Ramos (cell line): ENCODE results near the gene RFTN1.

ENCODE experiments used
- in situ Hi-C: fragments of 300-500 bp; cut with MboI; formaldehyde crosslinking; loops from one replicate; pipeline ENCODE4 v1.14.3; 2022; ENCODE audit warnings: low sequenced_read_pairs; ENCODE audit not compliant: unreplicated experiment

RFTN1 gene

DNA sequence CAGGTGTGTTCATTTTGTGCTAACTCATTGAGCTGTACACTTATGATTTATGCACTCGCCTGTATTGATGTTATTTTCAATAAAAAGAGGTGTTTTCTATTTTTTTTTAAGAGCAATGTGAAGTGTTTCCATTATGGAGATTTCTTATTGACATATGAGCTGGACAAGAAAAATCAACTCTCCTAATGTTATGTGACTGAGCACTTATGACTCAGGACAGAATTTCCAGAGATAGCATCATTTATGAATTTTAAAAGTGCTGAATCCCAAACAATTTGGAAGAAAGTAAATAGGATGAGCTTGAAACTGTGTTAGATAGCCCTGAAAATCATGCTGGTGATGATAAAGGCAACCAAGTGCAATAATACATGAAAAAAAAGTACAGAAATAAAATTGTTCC lies 118.9 kb downstream of the RFTN1 start:
- in situ Hi-C loops: no loop called here

DNA sequence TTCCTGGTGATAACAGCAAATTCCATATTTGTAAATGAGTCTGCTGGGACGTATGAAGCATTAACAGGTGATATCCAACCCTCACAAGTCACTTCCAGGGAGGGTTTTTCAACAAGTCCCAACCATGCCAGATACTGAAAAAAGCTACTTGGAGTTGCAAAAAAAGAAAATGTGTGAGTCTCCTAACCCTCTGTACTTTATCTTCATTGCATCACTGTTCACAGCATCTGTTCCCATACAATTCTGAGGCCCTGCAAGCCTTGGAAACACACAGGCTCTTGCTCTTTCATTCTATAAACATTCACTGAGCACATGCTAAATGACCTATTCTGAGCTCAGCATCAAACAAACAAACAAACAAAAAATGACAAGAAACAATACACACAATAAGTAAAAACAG lies 120.8 kb downstream of the RFTN1 start:
- in situ Hi-C loops: no loop called here

DNA sequence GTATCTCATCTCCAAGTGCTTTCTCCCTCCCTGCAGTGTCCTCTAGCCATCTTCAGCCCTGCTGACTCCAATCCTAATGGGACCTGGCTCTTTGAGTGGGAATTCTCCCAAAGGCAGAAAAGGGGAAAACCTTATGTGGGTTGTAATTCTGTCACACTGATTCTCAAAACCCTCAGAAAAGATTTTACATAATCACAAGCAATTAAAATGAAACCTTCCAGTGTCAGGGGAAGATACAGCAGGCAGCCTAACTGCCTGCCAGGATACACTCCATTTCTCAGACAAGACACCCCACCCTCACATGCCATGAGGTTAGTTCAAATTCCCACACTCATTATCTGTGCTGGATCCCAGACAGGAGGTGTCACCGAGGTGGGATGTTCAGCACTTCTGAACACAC lies 121.4 kb downstream of the RFTN1 start:
- in situ Hi-C loops: no loop called here

DNA sequence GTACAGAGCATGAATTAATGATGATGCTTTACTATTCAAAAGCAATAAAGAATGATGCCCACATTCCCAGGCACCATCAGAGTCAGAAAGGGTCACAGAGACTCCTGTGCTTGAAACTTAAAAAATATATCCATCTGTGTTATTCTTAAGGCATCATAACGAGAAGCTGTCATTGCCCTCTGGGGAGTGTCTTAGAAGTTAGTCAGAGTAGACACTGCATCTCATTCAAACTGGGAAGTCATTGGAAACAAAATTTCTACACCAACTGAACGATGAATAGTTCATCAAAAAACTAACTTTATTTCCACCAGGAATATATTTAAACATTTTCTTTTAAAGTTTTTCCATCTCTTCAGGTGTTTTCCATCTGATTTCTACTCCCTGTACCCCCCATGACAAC lies 122.9 kb downstream of the RFTN1 start:
- in situ Hi-C loops: no loop called here

DNA sequence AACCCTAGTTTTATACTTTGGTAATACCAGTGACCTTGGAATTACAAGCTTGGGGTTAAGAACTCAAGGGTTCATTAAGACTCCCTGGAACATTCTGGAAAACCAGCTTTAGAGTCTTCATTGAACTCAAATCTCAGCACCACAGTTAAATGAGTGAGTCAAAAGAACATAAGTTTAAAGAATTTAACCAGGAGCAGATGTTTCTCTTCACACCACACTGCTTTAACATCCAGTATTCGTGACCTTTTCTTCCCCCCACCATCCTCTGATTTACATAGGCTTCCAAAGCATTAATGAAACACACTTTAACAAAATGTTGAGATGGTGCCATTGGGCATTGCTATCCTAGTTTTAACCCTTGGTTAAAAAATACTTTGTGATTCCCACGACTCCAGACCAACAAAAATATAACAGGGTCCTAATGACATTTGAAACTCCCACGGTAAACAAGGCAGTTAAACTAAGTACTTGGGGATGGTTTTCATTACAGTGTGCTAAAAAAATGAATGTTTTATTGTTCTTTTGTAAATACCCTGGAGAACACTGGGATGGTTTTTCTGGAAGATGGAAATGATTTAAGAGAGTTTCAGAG lies 124.6 kb downstream of the RFTN1 start:
- in situ Hi-C loops: no loop called here

DNA sequence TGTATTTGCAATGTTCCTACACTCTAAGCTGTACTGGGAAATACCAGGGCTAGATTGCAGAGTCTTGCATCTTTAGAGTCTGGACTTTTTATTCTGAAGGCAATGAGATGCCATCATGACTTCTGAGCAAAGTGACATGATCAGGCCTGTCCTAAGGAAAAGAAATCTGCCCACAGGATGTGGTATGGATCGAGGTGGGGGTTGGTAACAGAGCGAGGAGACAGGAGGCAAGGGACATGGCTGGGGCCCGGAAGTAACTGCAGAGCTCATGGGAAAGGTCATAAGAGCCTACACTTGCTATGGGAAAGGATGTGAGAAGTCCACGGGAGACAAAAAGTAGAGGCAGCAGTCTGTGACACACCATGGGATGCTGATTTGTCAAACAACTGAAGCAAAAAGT lies 126.9 kb downstream of the RFTN1 start:
- in situ Hi-C loops: no loop called here

DNA sequence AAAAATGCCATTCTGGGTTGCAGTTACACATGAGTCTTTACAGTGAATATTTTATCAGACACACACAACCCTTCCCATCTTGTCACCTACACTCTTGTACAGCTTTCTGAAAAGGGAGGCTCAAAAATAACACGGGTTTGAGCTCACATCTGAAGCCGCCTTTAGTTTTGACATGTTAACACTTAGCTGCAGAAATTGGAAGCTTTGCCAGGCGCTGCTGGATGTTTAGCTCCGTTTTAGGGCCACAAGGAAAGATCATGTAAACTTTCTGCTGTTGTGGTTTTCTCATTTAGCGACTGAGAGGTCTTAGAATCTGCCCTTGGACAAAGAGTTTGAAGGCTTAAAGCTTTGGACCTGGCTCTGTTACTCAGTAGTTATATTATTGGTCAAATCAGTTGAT lies 128.3 kb downstream of the RFTN1 start:
- in situ Hi-C loops: no loop called here

DNA sequence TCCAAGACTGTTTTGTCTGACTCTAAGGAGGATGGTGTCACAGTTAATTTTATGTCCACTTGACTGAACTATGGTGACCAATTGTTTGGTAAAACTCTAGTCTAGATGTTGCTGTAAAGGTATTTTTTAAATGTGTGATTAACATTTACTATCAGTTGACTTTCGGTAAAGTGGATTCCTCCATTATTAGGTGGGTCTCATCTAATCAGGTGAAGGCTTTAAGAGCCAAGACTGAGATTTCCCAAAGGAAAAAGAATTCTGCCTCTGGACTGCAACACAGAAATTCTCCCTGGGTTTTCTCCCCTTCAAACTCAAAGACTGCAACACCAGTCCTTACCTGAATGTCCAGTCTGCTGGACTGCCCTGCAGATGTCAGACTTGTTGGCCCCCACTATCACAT lies 129.6 kb downstream of the RFTN1 start:
- in situ Hi-C loops: no loop called here

DNA sequence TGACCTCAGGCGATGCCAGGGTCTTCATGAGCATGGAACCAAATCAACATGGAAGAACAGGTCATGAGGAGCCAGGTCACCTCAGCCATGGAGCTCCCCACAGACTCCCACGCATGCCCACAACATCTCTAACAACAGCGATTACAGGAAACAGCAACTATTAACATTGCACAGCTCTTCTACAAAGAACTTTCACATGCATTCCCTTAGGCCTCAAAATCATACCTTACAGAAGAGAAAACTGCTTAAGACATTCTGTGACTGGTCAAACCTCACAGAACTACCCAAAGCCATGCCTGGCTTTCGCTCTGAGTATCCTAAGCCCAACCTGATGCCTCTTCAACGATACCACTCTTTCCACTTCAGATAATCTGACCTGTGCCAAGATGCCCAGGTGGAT lies 130.7 kb downstream of the RFTN1 start:
- in situ Hi-C loops: no loop called here

DNA sequence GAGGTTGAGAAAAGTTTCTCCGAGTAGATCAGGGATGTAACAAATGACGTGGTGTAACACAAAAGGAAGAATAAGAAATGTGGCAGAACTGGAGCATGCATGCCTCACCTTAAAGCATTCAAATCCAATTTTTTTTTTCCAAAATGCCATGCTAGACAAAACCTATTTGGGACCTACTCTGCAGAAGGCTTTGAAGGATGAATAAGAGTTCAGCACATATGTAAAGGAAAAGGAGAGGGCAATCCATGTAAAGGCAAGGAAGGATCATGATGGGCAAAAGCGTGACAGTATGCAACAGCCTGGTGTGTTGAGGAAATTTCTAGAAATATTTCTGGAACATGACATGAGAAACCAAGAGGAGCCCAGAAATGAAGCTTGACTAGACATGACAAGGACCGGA lies 132.1 kb downstream of the RFTN1 start:
- in situ Hi-C loops: no loop called here

DNA sequence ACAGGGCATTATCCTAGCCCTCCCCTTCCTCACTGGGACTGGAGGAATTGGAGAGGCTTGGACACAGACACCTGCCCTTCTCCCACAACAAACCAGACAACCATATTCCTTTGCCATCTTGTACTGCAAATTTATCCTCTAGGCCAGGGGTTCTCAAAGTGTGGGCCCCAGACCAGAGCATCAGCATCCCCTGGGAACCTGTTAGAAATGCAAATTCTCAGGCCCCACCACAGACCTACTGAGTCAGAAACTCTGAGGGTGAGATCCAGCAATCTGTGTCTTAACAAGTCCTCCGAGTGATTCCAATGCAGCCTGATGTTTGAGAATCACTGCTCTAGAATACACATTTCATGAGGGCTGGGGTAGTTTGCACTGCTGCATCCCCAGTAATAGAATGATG lies 133.1 kb downstream of the RFTN1 start:
- in situ Hi-C loops: no loop called here

DNA sequence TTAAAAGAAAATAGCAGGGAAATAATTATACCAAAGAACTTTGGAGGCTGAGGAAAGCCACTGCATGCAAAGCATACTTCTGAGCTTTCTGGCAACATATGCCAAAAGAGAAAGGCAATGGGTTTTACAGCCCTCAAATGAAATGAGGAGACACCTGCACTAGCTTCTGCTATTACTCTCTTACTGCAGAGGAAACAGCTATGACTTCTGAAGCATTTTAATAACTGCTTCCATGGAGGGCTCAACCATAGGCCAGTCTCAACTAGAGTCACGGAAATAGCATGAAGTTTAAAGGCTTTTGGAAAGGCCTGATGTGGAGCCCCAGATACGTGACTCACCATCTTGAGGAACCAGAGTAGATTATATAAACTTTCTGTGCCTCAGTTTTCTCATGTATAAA lies 133.7 kb downstream of the RFTN1 start:
- in situ Hi-C loops: loop anchor here (10.0 kb wide), 1 partner anchor 135 kb away; the partner anchor contains the start of gene RFTN1

DNA sequence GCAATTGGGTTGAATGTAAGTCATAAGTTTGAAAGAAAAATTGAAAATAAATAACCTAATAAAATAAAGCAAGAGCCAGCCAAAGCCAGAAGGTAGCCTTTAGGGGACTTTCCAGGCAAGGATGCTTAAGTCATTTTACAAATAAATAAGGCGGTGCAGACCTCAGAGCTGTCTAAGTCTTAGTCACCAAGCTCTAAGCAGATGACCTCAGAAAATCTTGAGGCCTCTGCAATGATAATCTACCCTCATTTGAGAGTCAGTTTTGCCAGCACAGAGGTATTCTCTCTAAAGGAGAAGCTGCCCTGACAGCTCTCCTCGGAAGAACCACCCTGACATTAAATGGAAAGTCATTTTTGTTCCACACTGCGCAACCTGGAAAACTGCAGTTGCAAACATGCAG lies 134.6 kb downstream of the RFTN1 start:
- in situ Hi-C loops: loop anchor here (10.0 kb wide), 1 partner anchor 136 kb away; the partner anchor contains the start of gene RFTN1

DNA sequence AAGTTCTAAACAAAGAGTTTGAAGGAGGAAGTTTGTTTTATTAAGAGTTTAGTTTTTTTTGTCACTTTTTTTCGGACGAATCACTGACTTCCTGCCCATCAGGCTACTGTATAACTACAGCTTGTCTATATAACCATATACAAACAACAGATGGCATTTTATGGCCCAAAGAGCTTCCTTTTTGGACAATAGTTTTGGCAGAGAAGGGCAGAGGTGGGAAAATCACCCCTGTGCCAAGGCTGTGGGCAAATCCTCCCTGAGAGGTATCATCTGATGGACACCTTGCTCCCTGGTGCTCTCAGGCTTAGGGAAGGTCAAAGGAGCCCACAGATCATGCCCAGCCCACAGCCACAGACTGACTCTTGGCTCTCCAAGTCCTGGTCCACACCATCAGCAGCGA lies 135.1 kb downstream of the RFTN1 start:
- in situ Hi-C loops: loop anchor here (10.0 kb wide), 1 partner anchor 136 kb away; the partner anchor contains the start of gene RFTN1

DNA sequence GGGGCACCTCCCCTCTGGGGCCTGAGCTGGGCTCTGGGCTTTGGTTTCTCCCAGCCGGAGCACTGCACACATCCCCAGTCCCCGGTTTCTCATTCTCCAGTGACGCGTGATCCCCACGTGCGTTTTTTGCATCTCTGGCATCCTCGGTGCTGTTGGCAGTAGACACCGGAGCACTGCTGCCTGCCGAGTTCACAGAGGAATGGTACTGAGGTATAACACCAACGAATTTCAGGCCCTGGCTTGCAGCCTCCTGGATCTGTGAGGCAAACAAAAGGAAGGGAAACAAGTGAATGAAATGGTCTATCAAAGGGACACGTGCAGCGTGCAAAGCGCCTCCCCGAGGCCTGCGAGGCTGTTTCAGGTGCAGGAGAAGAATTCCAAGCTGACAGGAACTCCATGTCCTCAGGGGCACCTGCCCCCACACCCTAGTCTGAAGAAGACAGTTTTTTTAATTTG lies 135.6 kb downstream of the RFTN1 start:
- in situ Hi-C loops: loop anchor here (10.0 kb wide), 1 partner anchor 137 kb away; the partner anchor contains the start of gene RFTN1

DNA sequence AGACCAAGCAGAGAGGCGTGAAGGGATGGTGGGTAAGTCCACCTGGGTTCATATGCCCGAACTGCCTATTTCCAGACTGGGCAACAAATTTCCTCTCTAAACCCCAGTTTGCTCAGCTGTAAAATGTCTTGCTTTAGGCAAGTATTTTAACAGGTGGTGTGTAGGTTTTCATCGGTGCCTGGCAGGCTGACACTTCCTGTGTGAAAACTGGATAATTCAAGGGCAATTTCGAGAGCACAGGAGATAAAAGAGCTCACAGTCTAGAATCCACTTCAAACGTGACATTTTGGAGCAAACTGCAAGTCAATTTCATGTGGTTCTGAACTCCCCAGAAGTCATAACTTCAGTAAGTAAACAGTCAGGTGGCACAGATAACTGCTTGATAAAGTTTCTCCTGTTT lies 136.3 kb downstream of the RFTN1 start:
- in situ Hi-C loops: loop anchor here (10.0 kb wide), 1 partner anchor 138 kb away; the partner anchor contains the start of gene RFTN1

DNA sequence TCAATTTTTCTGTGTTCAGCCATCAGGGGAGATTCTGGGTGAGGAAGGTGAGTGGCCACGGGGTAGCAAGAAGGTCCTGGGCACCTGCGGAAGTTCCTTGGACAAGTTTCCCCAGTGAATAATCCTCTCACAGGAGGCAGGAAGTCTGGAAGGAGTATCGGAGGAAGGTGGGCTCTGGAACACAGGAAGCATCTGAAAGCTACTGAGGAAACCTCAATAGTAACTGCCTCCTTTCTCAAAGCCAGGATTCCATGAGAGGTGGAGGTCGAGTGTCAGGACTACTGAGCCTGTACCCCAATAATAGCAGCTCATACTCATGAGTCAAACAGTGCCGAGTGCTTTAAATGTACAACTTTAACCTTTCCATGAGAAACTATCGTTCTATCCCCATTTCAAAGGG lies 137.6 kb downstream of the RFTN1 start:
- in situ Hi-C loops: loop anchor here (10.0 kb wide), 1 partner anchor 139 kb away; the partner anchor contains the start of gene RFTN1

DNA sequence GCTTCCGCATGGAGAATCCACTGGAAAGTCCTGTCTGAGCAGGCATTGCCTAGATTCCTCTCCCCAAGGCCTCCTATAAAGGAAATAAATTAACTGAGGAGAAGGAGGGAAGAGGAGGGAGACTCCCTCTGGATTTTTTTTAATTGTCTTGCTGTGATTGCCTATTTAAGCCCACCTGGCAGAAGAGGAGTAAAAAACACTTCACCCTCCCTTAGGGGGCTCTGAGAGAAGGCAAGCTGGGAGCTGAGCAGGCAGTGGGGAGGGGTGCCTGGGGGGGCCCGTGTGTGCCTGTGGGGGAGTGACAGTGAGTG lies 138.6 kb downstream of the RFTN1 start:
- in situ Hi-C loops: loop anchor here (10.0 kb wide), 1 partner anchor 140 kb away; the partner anchor contains the start of gene RFTN1

DNA sequence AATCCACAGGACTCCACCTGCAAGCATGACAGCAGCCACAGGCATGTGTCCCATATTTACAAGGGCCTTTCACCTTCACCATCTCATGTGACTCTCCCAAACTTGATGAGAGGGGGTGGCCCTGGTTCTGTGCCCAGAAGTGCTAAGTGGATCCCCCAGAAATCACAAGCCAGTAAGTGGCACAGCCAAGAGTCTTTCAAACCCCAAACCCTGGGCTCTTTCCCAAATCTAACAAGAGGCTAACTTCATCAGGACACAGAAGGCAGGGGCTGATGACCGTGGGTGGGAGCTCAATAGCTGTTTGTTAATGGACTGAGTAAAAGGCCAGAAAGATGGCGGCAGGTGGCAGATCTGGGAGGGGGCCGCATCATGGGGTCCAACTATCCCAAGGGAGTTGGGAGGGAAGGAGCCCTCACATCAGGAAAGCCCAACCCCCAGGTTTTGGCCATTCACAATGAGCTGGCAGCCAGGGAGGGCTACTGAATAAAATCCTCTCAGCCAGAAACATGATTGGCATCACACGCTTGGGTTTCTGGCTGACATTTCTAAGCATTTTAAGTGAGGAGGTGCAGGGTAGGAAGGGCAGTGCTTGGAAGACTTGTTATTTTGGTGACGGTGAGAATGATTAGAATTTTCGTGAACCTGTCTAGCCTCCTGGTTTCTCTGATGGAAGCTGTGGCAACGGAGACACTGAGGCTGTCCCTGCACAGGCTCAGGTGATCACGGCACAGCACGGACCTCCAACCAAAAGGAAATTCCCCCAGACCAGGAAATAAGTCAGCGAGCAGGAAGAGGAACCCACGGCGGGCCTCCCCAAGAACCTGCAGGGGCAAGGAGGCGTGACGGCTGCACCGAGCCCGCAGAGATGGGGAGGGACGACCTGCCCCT lies 139.2 kb downstream of the RFTN1 start:
- in situ Hi-C loops: loop anchor here (10.0 kb wide), 1 partner anchor 141 kb away; the partner anchor contains the start of gene RFTN1

DNA sequence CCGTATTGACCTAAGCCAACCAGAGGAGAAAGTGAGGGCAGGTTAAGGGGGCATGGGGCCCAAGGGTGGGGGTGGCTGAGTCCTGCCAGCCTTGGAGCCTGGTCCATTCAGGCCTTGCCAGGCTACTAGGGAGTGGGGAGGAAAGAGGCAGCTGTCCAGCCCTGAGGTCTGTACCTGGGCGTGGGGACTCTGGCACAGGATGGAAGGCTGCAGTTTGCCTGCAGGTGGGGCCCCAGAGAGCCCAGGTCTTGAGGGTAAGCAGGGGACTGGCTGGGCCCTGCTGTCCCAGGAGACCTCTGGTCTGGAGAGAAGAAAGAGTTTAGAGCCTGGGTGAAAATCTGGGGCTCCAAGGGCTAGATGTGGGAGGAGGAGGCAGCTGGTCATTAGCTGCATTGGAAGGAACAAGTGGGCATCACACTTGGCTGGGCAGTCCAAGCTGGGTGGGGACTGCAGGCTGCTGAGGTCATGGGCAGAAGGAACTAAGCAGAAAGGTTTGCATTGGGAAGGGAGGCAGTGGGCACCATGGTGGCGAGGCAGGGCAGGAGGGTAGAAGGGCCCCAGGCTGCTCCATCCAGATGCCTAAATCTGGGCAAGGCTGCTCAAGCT lies 140.1 kb downstream of the RFTN1 start:
- in situ Hi-C loops: loop anchor here (10.0 kb wide), 1 partner anchor 141 kb away; the partner anchor contains the start of gene RFTN1
